ENCODE data around the gene RNU6-8.

Gene RNU6-8

GRCh38 chr14:32203928-32204357, 874 bp upstream of the RNU6-8 start:
- Histone ChIP-seq H3K27ac (ENCODE audit: low read depth, low read length) (no peak overlapping the region), H3K36me3 (ENCODE audit: insufficient read depth, low read length) (no peaks in the 10 kb centered on the region), H3K9me3 (ENCODE audit: insufficient read depth, low read depth, low read length) (no peaks in the 10 kb centered on the region), H3K4me1 (ENCODE audit: insufficient read depth, low read length) (0 out of 2 replicates have a peak, but pooled peaks cover 3% of the 10 kb centered on the region), H3K9ac (ENCODE audit: low read depth, low read length) (peak overlapping the region; percentile 88), H3K4me3 (ENCODE audit: low read length) (peak overlapping the region; percentile 94), H3K27me3 (ENCODE audit: insufficient read depth, low read length) (peaks cover 25% of the 10 kb centered on the region; the same call in 1 of the 2 replicates)
- 6% methylated on average over 14 of the region's 14 CpGs for WGBS

GRCh38 chr14:32202491-32202997, 525 bp downstream of the RNU6-8 start:
- 6% methylated on average over 8 of the region's 8 CpGs for WGBS
- Histone ChIP-seq H3K4me3 (ENCODE audit: low read length) (peak overlapping the region; percentile 94), H3K36me3 (ENCODE audit: insufficient read depth, low read length) (no peaks in the 10 kb centered on the region), H3K27me3 (ENCODE audit: insufficient read depth, low read length) (peaks cover 25% of the 10 kb centered on the region; the same call in 1 of the 2 replicates), H3K9ac (ENCODE audit: low read depth, low read length) (peak overlapping the region; percentile 88; the same call in 1 of the 2 replicates), H3K9me3 (ENCODE audit: insufficient read depth, low read depth, low read length) (no peaks in the 10 kb centered on the region), H3K27ac (ENCODE audit: low read depth, low read length) (no peak overlapping the region), H3K4me1 (ENCODE audit: insufficient read depth, low read length) (0 out of 2 replicates have a peak, but pooled peaks cover 3% of the 10 kb centered on the region)

GRCh38 chr14:32201816-32202490, 1.1 kb downstream of the RNU6-8 start, which contains the start of gene RNU6-7:
RNU6-7 (plus strand) TSS chr14:32202045.
- Histone ChIP-seq H3K9ac (ENCODE audit: low read depth, low read length) (peak within 1 kb of the TSS; percentile 88), H3K27ac (ENCODE audit: low read depth, low read length) (peak within 1 kb of the TSS; percentile 72), H3K4me1 (ENCODE audit: insufficient read depth, low read length) (0 out of 2 replicates have a peak, but pooled peaks cover 3% of the 10 kb centered on the region), H3K36me3 (ENCODE audit: insufficient read depth, low read length) (no peaks in the 10 kb centered on the region), H3K27me3 (ENCODE audit: insufficient read depth, low read length) (peaks cover 25% of the 10 kb centered on the region; the same call in 1 of the 2 replicates), H3K4me3 (ENCODE audit: low read length) (peak within 1 kb of the TSS; percentile 94), H3K9me3 (ENCODE audit: insufficient read depth, low read depth, low read length) (no peaks in the 10 kb centered on the region)
- WGBS, result 1% methylated on average over 40 of the region's 40 CpGs

DNA sequence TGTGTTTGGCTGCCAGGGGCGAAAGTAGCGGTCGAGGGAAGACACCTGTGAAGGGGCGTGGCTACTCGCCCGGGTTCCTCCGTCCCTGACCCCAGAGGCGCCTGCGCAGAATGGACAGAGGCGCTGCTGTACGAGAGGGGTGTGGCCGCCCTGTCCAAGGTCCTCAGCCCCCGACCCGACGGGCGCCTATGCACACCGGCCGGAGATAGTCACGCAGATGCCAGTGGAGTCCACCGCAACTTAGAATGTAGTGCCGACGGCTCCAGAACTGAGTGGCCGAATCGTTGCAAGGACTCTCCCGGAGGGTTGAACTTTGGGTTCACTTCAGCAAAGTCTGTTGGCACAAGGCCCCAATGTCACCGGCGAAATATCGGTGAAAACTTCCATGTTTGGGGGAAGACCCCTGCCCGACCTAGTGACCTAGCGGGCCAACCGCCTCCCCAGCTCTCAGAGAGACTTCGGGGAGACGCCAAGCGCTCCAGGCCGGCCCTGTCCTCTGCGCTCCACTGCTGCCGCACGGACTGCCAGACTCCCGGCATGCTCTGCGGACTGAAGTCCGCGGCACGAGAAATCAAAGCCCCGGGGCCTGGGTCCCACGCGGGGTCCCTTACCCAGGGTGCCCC, 1.8 kb downstream of the RNU6-8 start:
- Histone ChIP-seq H3K27me3 (ENCODE audit: insufficient read depth, low read length) (peaks cover 25% of the 10 kb centered on the region; the same call in 1 of the 2 replicates), H3K9ac (ENCODE audit: low read depth, low read length) (peak overlapping the region; percentile 73), H3K4me3 (ENCODE audit: low read length) (peak overlapping the region; percentile 94), H3K9me3 (ENCODE audit: insufficient read depth, low read depth, low read length) (no peaks in the 10 kb centered on the region), H3K4me1 (ENCODE audit: insufficient read depth, low read length) (0 out of 2 replicates have a peak, but pooled peaks cover 3% of the 10 kb centered on the region), H3K27ac (ENCODE audit: low read depth, low read length) (peak overlapping the region; percentile 72), H3K36me3 (ENCODE audit: insufficient read depth, low read length) (no peaks in the 10 kb centered on the region)
- WGBS, result under 1% methylated on average over 46 of the region's 46 CpGs

- peak overlapping the region; percentile 32 for H3K9ac ChIP-seq (ENCODE audit: low read depth, low read length)
Observed at GRCh38 chr14:32200368-32201192, 2.5 kb downstream of the RNU6-8 start.

GRCh38 chr14:32197919-32198318, 5.2 kb downstream of the RNU6-8 start:
- no peaks in the 10 kb centered on the region for H3K36me3 ChIP-seq (ENCODE audit: insufficient read depth, low read length)
- no peak overlapping the region for H3K27ac ChIP-seq (ENCODE audit: low read depth, low read length)
- WGBS, result 89% methylated on average over 1 of the region's 1 CpG

More at GRCh38 chr14:32200368-32201192, 2.5 kb downstream of the RNU6-8 start:
- WGBS, result 21% methylated on average over 10 of the region's 14 CpGs
- H3K36me3 ChIP-seq (ENCODE audit: insufficient read depth, low read length), result no peaks in the 10 kb centered on the region
- H3K27ac ChIP-seq (ENCODE audit: low read depth, low read length), result no peak overlapping the region
- H3K4me1 ChIP-seq (ENCODE audit: insufficient read depth, low read length), result 0 out of 2 replicates have a peak, but pooled peaks cover 3% of the 10 kb centered on the region
- H3K4me3 ChIP-seq (ENCODE audit: low read length), result peak overlapping the region; percentile 94
- H3K27me3 ChIP-seq (ENCODE audit: insufficient read depth, low read length), result peaks cover 25% of the 10 kb centered on the region; the same call in 1 of the 2 replicates
- no peaks in the 10 kb centered on the region for H3K9me3 ChIP-seq (ENCODE audit: insufficient read depth, low read depth, low read length)

DNA sequence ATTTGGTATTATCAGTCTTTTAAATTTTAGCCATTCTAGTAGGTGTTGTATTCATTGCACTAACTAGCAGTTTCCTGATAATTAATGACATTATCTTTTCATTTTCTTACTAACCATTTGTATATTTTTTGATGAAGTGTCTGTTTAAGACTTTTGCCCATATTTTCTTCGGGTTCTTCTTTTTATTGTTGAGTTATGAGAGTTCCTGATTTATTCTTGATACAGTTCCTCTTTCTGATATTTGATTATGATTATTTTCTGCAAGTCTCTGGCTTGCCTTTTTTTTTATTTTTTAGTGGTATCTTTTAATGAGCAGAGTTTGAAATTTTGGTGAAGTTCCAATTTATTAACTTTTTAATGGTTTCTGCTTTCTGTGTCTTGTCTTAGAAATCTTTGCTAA, 7.4 kb downstream of the RNU6-8 start:
- no peak overlapping the region for H3K9ac ChIP-seq (ENCODE audit: low read depth, low read length)
- no peaks in the 10 kb centered on the region for H3K9me3 ChIP-seq (ENCODE audit: insufficient read depth, low read depth, low read length)
- no peak overlapping the region for H3K4me3 ChIP-seq (ENCODE audit: low read length)
- peaks cover 9% of the 10 kb centered on the region; the same call in 1 of the 2 replicates for H3K27me3 ChIP-seq (ENCODE audit: insufficient read depth, low read length)
- no peak overlapping the region for H3K27ac ChIP-seq (ENCODE audit: low read depth, low read length)
- 86% methylated on average over 1 of the region's 1 CpG for WGBS
- H3K4me1 ChIP-seq (ENCODE audit: insufficient read depth, low read length), result no peaks in the 10 kb centered on the region
- no peaks in the 10 kb centered on the region for H3K36me3 ChIP-seq (ENCODE audit: insufficient read depth, low read length)

More at GRCh38 chr14:32197919-32198318, 5.2 kb downstream of the RNU6-8 start:
- no peak overlapping the region for H3K9ac ChIP-seq (ENCODE audit: low read depth, low read length)
- H3K9me3 ChIP-seq (ENCODE audit: insufficient read depth, low read depth, low read length), result no peaks in the 10 kb centered on the region
- no peaks in the 10 kb centered on the region for H3K4me1 ChIP-seq (ENCODE audit: insufficient read depth, low read length)
- no peak overlapping the region for H3K4me3 ChIP-seq (ENCODE audit: low read length)
- H3K27me3 ChIP-seq (ENCODE audit: insufficient read depth, low read length), result peaks cover 18% of the 10 kb centered on the region; the same call in 1 of the 2 replicates

GRCh38 chr14:32193532-32193931, 9.5 kb downstream of the RNU6-8 start:
- no peak overlapping the region for H3K27ac ChIP-seq (ENCODE audit: low read depth, low read length)
- H3K9ac ChIP-seq (ENCODE audit: low read depth, low read length), result no peak overlapping the region
- H3K36me3 ChIP-seq (ENCODE audit: insufficient read depth, low read length), result no peaks in the 10 kb centered on the region
- H3K27me3 ChIP-seq (ENCODE audit: insufficient read depth, low read length), result no peaks in the 10 kb centered on the region
- no peaks in the 10 kb centered on the region for H3K4me1 ChIP-seq (ENCODE audit: insufficient read depth, low read length)
- WGBS, result 96% methylated on average over 2 of the region's 2 CpGs
- no peaks in the 10 kb centered on the region for H3K9me3 ChIP-seq (ENCODE audit: insufficient read depth, low read depth, low read length)
- H3K4me3 ChIP-seq (ENCODE audit: low read length), result no peak overlapping the region

- Histone ChIP-seq H3K27me3 (ENCODE audit: insufficient read depth, low read length) (no peaks in the 10 kb centered on the region), H3K27ac (ENCODE audit: low read depth, low read length) (no peak overlapping the region), H3K9me3 (ENCODE audit: insufficient read depth, low read depth, low read length) (no peaks in the 10 kb centered on the region), H3K4me1 (ENCODE audit: insufficient read depth, low read length) (no peaks in the 10 kb centered on the region), H3K4me3 (ENCODE audit: low read length) (no peak overlapping the region), H3K9ac (ENCODE audit: low read depth, low read length) (no peak overlapping the region), H3K36me3 (ENCODE audit: insufficient read depth, low read length) (no peaks in the 10 kb centered on the region)
- 82% methylated on average over 2 of the region's 2 CpGs for WGBS
Observed at GRCh38 chr14:32192712-32193373, 10.2 kb downstream of the RNU6-8 start.

DNA sequence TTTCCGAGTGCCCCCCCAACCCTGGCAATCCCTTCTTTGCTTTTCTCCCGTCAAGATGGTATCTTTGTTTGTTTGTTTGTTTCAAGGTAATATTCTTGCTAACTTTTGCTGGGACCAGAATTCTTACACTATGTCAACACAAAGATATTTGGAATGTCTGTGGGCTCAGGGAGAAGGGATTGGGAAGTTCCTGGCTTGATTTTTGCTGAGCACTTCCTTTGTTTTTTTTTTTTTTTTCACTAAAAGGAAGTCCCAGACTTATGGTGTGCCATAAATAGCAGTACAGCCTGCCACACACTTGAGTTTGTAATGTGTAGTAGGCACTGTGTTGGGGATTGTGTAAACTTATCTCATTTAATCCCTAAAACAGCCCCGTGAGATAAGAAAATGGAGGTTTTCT, 12.4 kb downstream of the RNU6-8 start:
- H3K36me3 ChIP-seq (ENCODE audit: insufficient read depth, low read length), result no peaks in the 10 kb centered on the region
- H3K9me3 ChIP-seq (ENCODE audit: insufficient read depth, low read depth, low read length), result no peaks in the 10 kb centered on the region
- 89% methylated on average over 2 of the region's 3 CpGs for WGBS
- no peaks in the 10 kb centered on the region for H3K4me1 ChIP-seq (ENCODE audit: insufficient read depth, low read length)
- no peaks in the 10 kb centered on the region for H3K27me3 ChIP-seq (ENCODE audit: insufficient read depth, low read length)
- no peak overlapping the region for H3K4me3 ChIP-seq (ENCODE audit: low read length)
- no peak overlapping the region for H3K27ac ChIP-seq (ENCODE audit: low read depth, low read length)
- no peak overlapping the region for H3K9ac ChIP-seq (ENCODE audit: low read depth, low read length)

All from HUES64 (cell line).